ENCODE results near the gene MED19. TPM values are rescaled to one million over a fixed set of nuclear protein-coding genes. Genes with fewer than 3 reads are reported as not detected.
A peak's percentile ranks its signal among the peaks of the same experiment; 100 is the strongest.

Gene MED19
- total RNA-seq, 2 donors from 2014 or later: 10.6 to 14.0 TPM

- H3K9me3 ChIP-seq: no peaks in the 10 kb centered on the region
- peak; percentile 48 for TF ChIP-seq CTCF (IDR thresholded peaks at IDR 0.05)
- H3K27me3 ChIP-seq: no peaks in the 10 kb centered on the region
- H3K4me1 ChIP-seq: peaks cover 5% of the 10 kb centered on the region
- peak within 1 kb of the TSS; percentile 97 for H3K4me3 ChIP-seq
- H3K36me3 ChIP-seq: peaks cover 2% of the 10 kb centered on the region
- H3K27ac ChIP-seq: peak within 1 kb of the TSS; percentile 99
- H3K9ac ChIP-seq (ENCODE audit: low read depth in 2 of 2, low read length in 2 of 2): peak within 1 kb of the TSS; percentile 96 to 98
- peak; percentile 99 for DNase-seq
- intact Hi-C loops (cut with DNase I): no loop called here
These were observed 44.1 kb downstream of the MED19 start, which contains the start of gene ZDHHC5 for GRCh38 chr11:57667736-57668433. Gene ZDHHC5 (plus strand): TSS chr11:57668114. CDS start chr11:57673091, 4,977 bp downstream.

GRCh38 chr11:57667117-57667735 is 44.8 kb downstream of the MED19 start:
- DNase-seq: peak; percentile 95
- peaks cover 5% of the 10 kb centered on the region for H3K4me1 ChIP-seq
- peak overlapping the region; percentile 97 for H3K4me3 ChIP-seq
- intact Hi-C loops (cut with DNase I): no loop called here
- H3K27me3 ChIP-seq: no peaks in the 10 kb centered on the region
- peak overlapping the region; percentile 99 for H3K27ac ChIP-seq
- H3K36me3 ChIP-seq: no peaks in the 10 kb centered on the region
- TF ChIP-seq CTCF (IDR thresholded peaks at IDR 0.05): no peak
- peak overlapping the region; percentile 48 to 98 for H3K9ac ChIP-seq (ENCODE audit: low read depth in 2 of 2, low read length in 2 of 2)
- no peaks in the 10 kb centered on the region for H3K9me3 ChIP-seq

- Histone ChIP-seq H3K4me3 (no peak overlapping the region), H3K9me3 (no peaks in the 10 kb centered on the region), H3K27me3 (no peaks in the 10 kb centered on the region), H3K27ac (no peak overlapping the region), H3K9ac (ENCODE audit: low read depth in 2 of 2, low read length in 2 of 2) (no peak overlapping the region), H3K36me3 (peaks cover 11% of the 10 kb centered on the region), H3K4me1 (no peaks in the 10 kb centered on the region)
- TF ChIP-seq CTCF (IDR thresholded peaks at IDR 0.05): no peak
- no peak for DNase-seq
- intact Hi-C loops (cut with DNase I): no loop called here
These were observed 48.0 kb downstream of the MED19 start for GRCh38 chr11:57663975-57664374.

GRCh38 chr11:57662893-57663292 is 49.1 kb downstream of the MED19 start:
- no peaks in the 10 kb centered on the region for H3K27me3 ChIP-seq
- no peak overlapping the region for H3K9ac ChIP-seq (ENCODE audit: low read depth in 2 of 2, low read length in 2 of 2)
- intact Hi-C loops (cut with DNase I): no loop called here
- H3K4me3 ChIP-seq: no peak overlapping the region
- TF ChIP-seq CTCF (IDR thresholded peaks at IDR 0.05): no peak
- no peaks in the 10 kb centered on the region for H3K9me3 ChIP-seq
- H3K27ac ChIP-seq: no peak overlapping the region
- peaks cover 9% of the 10 kb centered on the region for H3K4me1 ChIP-seq
- no peak for DNase-seq
- peaks cover 11% of the 10 kb centered on the region for H3K36me3 ChIP-seq

- Histone ChIP-seq H3K27ac (no peak overlapping the region), H3K4me3 (no peak overlapping the region), H3K27me3 (no peaks in the 10 kb centered on the region), H3K9me3 (no peaks in the 10 kb centered on the region), H3K36me3 (peaks cover 11% of the 10 kb centered on the region), H3K9ac (ENCODE audit: low read depth in 2 of 2, low read length in 2 of 2) (no peak overlapping the region), H3K4me1 (peaks cover 9% of the 10 kb centered on the region)
- DNase-seq: no peak
- intact Hi-C loops (cut with DNase I): no loop called here
- TF ChIP-seq CTCF (IDR thresholded peaks at IDR 0.05): no peak
These were observed 52.3 kb downstream of the MED19 start for GRCh38 chr11:57659669-57660068.

Data from colonic mucosa (tissue), 4 donors.